ENCODE results near the gene DUSP6. TPM values are rescaled to one million over a fixed set of nuclear protein-coding genes. Genes with fewer than 3 reads are reported as not detected.

The DUSP6 gene
- total and polyA plus RNA-seq, 8 donors, result 5.3 to 26.1 (median 12.8) TPM

DNA sequence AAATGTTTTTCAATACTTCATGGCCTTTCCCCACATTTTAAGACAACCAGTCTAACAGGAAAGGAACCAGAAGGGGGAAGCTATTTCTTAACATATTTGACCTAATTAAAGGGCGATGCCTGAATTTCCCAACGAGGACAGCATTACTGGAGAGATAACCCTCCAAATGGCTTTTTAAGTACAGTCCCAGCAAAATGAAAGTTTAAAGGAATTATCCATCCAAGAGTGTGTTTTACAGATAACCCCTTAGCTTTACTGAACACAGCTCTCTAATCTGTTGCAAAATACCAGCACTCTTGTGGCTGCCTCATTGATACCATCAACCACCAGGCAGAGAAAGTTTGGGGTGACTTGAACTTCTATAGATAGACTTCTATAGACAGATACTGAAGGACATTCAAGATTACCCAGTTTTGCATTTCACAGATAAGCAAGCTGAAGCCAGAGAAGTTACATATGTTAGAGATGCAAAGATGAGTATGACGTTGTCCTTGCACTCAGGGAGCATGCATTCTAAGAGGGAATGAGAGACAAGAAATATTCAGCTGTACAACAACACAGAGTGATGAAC lies 41.3 kb upstream of the DUSP6 start:
- Histone ChIP-seq H3K27me3 (no peaks in the 10 kb centered on the region), H3K27ac (no peak overlapping the region), H3K36me3 (no peaks in the 10 kb centered on the region), H3K4me1 (peaks cover 0 to 23% (median 20%) of the 10 kb centered on the region in 3 donors), H3K9me3 (no peaks in the 10 kb centered on the region), H3K4me3 (no peak overlapping the region)
- 63 to 66% methylated on average over 3 of the region's 3 CpGs for WGBS, 2 donors
- intact Hi-C loops (cut with DNase I), result no loop called here
- DNase-seq (no peak), FAIRE-seq (no peak), ATAC-seq (no peak)
- TF ChIP-seq CTCF (IDR thresholded peaks at IDR 0.05), result no peak

DNA sequence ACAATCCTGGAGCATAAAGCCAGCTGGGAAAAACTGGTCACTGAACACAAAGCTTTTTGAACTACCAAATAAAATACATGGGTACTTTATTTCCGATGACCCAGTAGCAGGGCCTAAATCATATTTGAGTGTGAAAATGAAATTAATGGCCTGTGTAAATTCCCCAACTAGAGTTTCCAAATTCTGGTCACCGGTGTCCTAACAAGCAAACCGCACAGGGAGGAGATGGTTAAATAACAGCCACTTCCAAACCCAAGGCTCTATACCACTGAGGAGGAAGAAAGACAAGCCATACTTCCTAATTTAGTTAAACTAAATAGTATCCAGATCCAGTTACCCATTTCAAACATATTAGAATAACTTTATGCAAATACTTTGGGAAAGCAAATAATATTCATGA lies 40.1 kb upstream of the DUSP6 start:
- Histone ChIP-seq H3K27ac (no peak overlapping the region), H3K4me3 (no peak overlapping the region), H3K27me3 (no peaks in the 10 kb centered on the region), H3K36me3 (no peaks in the 10 kb centered on the region), H3K9me3 (no peaks in the 10 kb centered on the region), H3K4me1 (peaks cover 0 to 23% (median 20%) of the 10 kb centered on the region in 3 donors)
- 92 to 94% methylated on average over 3 of the region's 3 CpGs for WGBS, 2 donors
- no peak for DNase-seq
- intact Hi-C loops (cut with DNase I), result no loop called here
- FAIRE-seq, result no peak
- no peak for ATAC-seq
- TF ChIP-seq CTCF (IDR thresholded peaks at IDR 0.05), result no peak

DNA sequence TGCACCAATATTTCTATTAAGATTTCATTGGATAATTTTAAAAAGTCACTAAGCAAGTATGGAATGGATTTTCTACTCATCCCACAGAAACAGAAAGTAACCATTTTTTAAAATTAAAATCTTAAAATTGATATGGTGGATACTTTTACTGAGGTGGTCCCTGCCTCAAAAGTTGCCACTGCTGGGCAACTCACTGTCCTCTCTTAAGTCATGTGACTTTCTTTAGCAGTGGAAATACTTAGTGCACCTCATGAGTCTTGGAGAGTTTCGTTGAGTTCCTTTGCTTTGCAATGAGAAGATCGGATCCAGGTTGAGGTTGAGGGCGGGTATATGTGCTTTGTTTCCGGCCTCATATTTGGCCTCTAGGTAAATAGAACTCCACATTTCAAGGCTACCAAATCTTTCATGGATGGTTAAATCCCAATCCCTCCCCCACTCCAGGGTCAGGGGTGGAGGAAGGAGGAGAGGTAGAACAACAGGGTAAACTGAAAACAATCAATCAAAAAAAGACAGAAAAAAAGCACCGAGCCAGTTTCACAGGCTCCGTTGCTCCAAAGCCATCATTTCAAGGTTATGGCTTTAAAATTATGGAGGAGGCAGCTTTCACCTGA lies 39.5 kb upstream of the DUSP6 start:
- H3K4me1 ChIP-seq, result peaks cover 0 to 23% (median 20%) of the 10 kb centered on the region in 3 donors
- WGBS, 2 donors, result 75 to 85% methylated on average over 6 of the region's 6 CpGs
- DNase-seq (no peak), FAIRE-seq (no peak), ATAC-seq (no peak)
- TF ChIP-seq CTCF (IDR thresholded peaks at IDR 0.05), result no peak
- intact Hi-C loops (cut with DNase I), result no loop called here
- no peaks in the 10 kb centered on the region for H3K27me3 ChIP-seq
- H3K9me3 ChIP-seq, result no peaks in the 10 kb centered on the region
- no peak overlapping the region for H3K4me3 ChIP-seq
- no peak overlapping the region for H3K27ac ChIP-seq
- H3K36me3 ChIP-seq, result no peaks in the 10 kb centered on the region

DNA sequence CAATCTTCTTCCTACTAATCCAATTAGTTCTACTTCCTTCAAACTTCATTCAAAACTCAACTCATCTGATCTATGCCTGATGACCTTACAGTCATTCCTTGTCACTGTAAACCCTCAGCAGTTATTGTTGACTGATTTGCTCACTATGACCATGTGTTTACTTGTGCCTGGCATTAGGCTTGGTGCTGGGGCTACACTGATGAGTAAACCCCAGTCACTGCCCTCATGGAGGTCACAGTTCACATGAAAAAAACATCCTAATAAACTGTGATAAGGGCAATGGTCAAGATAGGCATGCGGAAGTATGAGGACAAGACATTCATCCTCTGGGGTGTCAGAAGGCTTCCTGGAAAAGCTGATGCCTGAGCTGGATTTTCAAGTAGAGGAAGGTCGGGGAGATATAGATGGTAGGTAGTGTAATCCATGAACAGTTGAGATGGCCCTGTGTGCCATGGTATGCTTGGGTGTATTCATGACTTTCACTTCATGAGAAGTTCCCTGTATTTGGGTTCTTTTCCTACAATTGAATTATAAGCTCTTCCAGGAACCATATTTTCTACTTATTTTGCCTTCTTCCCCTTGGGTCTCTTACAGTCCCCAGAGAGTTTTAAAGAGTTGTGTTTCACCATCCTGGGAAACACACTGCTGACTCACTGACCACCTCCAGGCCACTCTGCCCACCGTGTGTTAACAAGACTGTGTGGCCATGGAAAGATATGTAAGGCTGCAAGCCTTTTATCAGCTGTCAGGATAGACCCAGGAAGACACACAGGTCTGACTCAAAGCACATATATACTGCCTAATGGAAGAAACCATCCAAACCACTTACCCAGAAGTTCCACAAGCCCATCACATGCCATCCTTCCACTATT lies 38.7 kb upstream of the DUSP6 start:
- Histone ChIP-seq H3K27me3 (no peaks in the 10 kb centered on the region), H3K9me3 (no peaks in the 10 kb centered on the region), H3K4me3 (no peak overlapping the region), H3K4me1 (peaks cover 0 to 27% (median 24%) of the 10 kb centered on the region in 3 donors), H3K27ac (peak overlapping the region; percentile 17 to 76 (median 49)), H3K36me3 (no peaks in the 10 kb centered on the region)
- FAIRE-seq, result no peak
- peak in 3 of 4 donors; percentile 14 to 26 (median 24) for ATAC-seq
- WGBS, 2 donors, result 77 to 80% methylated on average over 3 of the region's 3 CpGs
- TF ChIP-seq CTCF (IDR thresholded peaks at IDR 0.05), result no peak
- no peak for DNase-seq
- intact Hi-C loops (cut with DNase I), result no loop called here
